LNCaP clone FGC (cell line): ENCODE data around the gene GNG5.
"Not testable (repeated sequence)": the region's sequence is repeated elsewhere in the genome, so short reads cannot be mapped to it uniquely, and the experiment has no call there.

ENCODE experiments used
- DNase-seq: peaks from one replicate; pipeline ENCODE4 v3.0.0-alpha.2; 2011; ENCODE audit warnings: low read depth
- H3K4me3 ChIP-seq: 2 replicates; pipeline ENCODE4 v1.5.1; 2011; ENCODE audit warnings: mild to moderate bottlenecking, low read depth, low read length, control low read depth
- TF ChIP-seq, protein P1 (sequence below): IDR thresholded peaks from 2 replicates; pipeline ENCODE4 v1.5.1; 2012; ENCODE audit warnings: mild to moderate bottlenecking; ENCODE audit not compliant: control insufficient read depth, insufficient read depth; ENCODE audit errors: extremely low read depth

Gene GNG5

DNA sequence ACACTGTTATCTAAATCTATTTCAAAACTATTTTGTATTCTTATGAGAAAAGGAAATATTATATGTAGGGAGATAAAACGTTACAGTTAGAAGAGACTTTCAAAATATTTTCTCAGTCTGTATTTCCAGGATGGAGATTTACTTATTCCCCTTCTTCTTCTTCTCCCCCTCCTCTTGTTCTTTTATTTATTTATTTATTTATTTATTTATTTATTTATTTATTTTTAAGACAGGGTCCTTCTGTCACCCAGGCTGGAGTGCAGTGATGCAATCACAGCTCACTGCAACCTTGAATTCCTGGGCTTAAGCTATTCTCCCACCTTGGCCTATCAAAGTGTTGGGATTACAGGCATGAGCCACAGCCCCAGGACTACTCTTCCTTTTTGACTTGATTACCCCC, 30.2 kb downstream of the GNG5 start:
- no peak for DNase-seq
- H3K4me3 ChIP-seq = no peak overlapping the region
- TF ChIP-seq, protein P1, sequence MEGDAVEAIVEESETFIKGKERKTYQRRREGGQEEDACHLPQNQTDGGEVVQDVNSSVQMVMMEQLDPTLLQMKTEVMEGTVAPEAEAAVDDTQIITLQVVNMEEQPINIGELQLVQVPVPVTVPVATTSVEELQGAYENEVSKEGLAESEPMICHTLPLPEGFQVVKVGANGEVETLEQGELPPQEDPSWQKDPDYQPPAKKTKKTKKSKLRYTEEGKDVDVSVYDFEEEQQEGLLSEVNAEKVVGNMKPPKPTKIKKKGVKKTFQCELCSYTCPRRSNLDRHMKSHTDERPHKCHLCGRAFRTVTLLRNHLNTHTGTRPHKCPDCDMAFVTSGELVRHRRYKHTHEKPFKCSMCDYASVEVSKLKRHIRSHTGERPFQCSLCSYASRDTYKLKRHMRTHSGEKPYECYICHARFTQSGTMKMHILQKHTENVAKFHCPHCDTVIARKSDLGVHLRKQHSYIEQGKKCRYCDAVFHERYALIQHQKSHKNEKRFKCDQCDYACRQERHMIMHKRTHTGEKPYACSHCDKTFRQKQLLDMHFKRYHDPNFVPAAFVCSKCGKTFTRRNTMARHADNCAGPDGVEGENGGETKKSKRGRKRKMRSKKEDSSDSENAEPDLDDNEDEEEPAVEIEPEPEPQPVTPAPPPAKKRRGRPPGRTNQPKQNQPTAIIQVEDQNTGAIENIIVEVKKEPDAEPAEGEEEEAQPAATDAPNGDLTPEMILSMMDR = no peak

DNA sequence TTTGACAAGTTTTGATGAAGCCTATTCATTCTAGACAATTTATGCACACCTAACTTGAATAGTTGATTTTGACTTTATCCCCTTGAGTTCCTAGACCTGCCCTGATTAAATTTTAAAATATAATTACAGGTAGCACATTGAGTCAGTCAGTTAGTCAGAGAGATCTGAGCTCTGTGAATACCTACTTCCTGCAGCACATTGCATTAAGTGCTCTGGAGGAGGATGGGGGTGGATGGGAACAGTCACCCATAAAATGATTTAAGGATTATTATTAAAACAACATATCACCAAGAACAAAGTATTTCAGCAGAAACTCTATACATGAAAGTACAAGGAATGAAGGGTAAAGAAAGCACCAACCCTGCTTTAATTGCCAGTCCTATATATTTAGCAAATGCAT, 39.1 kb downstream of the GNG5 start:
- no peak overlapping the region for H3K4me3 ChIP-seq
- TF ChIP-seq, protein P1 = no peak
- DNase-seq = no peak

DNA sequence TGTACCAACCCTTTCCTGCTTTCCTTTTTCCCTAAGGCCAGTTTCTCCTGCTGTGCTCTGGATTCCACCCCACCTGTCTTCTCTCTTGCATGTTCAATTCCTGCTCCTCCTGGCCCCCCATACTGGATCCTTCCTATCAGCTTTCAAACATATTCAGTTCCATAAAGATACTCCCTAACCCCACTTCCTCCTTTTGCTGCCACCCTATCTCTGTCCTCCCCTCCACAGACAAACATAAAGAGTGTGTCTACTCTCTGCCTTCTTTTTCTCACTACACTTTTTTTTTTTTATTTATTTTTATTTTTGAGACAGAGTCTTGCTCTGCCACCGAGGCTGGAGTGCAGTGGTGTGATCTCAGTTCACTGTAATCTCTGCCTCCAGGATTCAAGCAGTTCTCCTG, 44.3 kb downstream of the GNG5 start:
- no peak overlapping the region for H3K4me3 ChIP-seq
- TF ChIP-seq, protein P1 = no peak
- DNase-seq = no peak

DNA sequence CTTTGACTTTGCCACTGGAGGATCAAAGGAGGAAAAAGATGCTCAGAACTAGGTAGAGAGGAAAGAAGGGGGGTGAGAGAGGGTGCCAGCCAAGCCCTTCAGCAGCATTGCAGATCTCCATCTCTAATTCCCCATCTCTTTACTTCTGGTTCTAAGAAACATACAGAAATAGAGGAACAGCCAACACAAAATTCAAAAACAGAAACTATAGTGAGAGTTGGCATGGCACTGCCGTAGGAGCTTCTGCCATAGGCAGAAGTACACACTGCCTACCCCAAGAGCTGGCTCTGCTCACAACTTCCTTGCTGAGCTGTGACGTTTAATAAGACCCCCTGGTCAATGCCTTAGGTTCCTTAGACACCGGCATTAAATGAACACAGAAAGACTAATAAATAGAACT, 53.9 kb downstream of the GNG5 start:
- TF ChIP-seq, protein P1 = no peak
- H3K4me3 ChIP-seq = no peak overlapping the region
- no peak for DNase-seq

DNA sequence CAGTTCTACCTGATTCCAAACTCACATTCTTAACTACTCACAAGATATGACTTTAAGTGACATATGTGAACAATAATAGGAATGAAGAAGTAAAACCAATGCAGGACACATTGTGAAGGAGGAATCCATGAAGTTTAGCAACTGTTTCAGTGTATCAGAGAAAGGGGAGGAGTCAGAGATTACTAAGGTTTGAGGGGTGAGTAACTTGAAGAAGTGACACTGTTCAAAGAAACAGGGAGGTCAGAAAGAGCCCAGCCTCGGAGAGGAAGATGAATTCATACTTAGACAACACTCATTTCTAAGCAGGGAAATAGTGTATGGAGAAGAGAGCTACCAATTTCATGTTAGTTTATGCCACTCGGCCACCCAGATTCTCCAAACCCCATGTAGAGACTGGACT, 55.5 kb downstream of the GNG5 start:
- H3K4me3 ChIP-seq = no peak overlapping the region
- DNase-seq = no peak
- TF ChIP-seq, protein P1 = no peak

DNA sequence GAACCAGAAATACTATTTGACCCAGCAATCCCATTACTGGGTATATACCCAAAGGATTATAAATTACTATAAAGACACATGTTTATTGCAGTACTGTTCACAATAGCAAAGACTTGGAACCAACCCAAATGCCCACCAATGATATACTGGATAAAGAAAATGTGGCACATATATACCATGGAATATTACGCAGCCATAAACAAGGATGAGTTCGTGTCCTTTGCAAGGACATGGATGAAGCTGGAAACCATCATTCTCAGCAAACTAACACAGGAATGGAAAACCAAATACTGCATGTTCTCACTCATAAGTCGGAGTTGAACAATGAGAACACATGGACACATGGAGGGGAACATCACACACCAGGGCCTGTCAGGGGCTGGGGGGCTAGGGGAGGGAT, 57.7 kb downstream of the GNG5 start:
- DNase-seq, H3K4me3 ChIP-seq: not testable (repeated sequence)
